Stimulated activated CD8-positive, alpha-beta memory T cell treated with anti-CD3 and anti-CD28 coated beads, Interleukin-7, amount 100 ng/mL, for 24 hours (primary cell): ENCODE measurements around the gene GTF3C5.
"Not testable (repeated sequence)": the region's sequence is repeated elsewhere in the genome, so short reads cannot be mapped to it uniquely, and the experiment has no call there.

Experiments
- DNase-seq: peaks from one replicate; pipeline ENCODE4 v3.0.0-alpha.2; 2020; ENCODE audit warnings: low read depth

GTF3C5 gene

DNA sequence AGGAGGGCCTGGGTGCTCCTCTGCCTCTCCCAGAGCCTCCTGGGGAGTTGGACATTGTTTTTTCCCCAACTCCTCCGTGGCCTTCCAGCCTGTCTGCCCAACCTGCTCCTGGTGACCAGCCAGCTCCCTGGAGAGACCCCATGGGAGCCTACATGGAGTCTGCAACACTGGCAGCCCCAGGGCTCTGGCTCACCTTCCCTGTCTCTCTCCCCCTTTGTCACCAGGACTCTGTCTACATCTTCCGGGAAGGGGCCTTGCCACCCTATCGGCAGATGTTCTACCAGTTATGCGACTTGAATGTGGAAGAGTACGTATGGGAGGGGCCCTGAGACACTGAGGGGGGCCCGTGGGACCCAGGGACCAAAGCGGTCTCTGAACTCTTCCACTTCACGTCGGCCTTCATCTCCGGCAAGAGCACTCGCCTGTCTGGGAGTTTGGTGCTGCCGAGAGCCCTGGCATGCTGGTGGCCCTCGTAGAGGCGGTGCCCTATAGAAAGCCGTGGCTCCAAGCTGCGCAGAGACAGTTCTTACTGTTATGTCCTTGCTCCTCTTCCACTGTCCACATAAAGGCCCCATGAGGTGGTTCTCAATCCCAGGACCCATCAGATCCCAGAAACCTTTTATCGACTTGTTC, 25.1 kb downstream of the GTF3C5 start:
- DNase-seq = no peak

- no peak for DNase-seq
Observed at GRCh38 chr9:133056533-133056932, 25.7 kb downstream of the GTF3C5 start.

DNA sequence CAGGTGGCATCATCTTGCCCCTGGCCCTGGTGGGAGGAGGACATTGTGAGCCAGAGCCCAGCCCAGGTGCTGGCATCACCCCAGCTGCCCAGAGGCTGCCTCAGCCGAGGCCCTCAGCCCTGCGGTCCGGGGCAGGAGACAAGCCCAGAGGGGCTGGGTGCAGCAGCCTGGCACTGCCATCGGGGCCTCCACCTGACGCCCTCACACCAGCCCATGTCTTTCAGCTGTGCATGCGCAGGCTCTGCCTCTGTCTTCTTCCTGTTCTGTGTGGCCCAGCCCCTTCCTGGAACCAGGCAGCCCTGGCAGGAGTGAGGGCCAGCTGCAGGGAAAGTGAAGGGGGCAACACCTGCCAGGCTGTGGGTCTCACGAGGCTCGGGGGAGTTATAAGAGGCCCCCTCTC, 26.2 kb downstream of the GTF3C5 start:
- no peak for DNase-seq

GRCh38 chr9:133057553-133057952, 26.8 kb downstream of the GTF3C5 start:
- DNase-seq = no peak

GRCh38 chr9:133058071-133058470, 27.3 kb downstream of the GTF3C5 start:
- no peak for DNase-seq

GRCh38 chr9:133058550-133059320, 27.9 kb downstream of the GTF3C5 start:
- no peak for DNase-seq

DNA sequence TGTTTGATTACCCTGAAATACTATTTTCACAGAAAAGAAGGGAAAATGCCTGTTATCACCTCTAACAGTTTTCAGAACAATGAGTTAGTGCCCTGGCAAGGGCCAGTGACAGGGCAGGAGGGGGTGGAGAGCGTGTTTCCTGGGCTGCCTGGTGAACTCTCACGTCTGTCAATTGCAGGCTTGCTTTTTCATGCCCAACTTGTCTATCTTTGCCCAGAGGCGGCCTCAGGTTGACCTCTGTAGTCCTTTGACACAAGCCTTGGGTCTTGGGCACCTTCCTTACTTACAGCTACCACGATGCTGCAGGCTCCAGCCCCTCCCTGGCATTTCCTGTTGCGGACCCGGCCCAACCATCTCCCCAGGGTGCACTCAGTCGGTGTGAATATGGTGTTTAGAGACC, 28.8 kb downstream of the GTF3C5 start:
- DNase-seq = no peak

DNA sequence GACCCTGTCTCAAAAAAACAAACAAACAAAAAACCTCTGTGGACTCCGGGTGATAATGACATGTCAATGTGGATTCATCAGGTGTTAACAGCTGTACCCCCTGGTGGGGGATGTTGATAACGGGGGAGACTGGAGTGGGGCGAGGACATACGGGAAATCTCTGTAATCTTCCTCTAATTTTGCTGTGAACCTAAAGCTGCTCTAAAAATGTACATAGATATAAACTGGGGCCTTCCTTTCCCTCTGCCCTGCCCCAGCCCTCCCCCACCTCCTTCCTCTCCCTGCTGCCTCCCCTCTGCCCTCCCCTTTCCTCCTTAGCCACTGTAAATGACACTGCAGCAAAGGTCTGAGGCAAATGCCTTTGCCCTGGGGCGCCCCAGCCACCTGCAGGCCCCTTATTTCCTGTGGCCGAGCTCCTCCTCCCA, 29.6 kb downstream of the GTF3C5 start:
- no peak for DNase-seq

DNA sequence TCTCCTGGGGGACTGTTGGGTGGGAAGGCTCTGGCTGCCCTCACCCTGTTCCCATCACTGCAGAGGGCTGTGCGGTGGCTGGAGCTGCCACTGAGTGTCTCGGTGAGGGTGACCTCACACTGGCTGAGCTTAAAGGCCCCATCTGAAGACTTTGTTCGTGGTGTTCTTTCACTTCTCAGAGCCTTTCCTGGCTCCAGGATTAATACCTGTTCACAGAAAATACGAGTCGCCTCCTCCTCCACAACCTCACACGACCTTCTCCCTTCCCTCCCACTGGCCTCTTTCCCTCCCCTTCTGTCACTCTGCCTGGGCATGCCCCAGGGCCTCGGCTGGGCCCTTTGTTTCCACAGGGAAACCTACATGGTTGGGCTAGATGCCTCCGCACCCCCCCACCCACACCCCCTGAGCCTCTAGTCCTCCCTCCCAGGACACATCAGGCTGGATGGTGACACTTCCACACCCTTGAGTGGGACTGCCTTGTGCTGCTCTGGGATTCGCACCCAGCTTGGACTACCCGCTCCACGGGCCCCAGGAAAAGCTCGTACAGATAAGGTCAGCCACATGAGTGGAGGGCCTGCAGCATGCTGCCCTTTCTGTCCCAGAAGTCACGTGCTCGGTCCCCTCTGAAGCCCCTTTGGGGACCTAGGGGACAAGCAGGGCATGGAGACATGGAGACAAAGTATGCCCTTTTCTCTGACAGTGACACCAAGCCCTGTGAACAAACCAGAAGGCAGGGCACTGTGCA, 30.4 kb downstream of the GTF3C5 start:
- not testable (repeated sequence) for DNase-seq

DNA sequence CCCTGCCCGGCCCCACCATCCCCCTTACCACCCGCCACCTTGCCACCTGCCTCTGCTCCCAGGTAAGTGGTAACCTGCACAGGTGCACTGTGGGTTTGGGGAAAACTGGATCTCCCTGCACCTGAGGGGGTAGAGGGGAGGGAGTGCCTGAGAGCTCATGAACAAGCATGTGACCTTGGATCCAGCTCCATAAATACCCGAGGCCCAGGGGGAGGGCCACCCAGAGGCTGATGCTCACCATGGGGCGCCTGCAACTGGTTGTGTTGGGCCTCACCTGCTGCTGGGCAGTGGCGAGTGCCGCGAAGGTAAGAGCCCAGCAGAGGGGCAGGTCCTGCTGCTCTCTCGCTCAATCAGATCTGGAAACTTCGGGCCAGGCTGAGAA, 31.0 kb downstream of the GTF3C5 start, which contains the start of gene CEL:
Gene CEL (plus strand): TSS at position 218 of the 382 bp plus-strand sequence. CDS start 22 bp downstream, at position 240.
- not testable (repeated sequence) for DNase-seq

- DNase-seq = not testable (repeated sequence)
Observed at GRCh38 chr9:133062569-133062968, 31.8 kb downstream of the GTF3C5 start.

- no peak for DNase-seq
Observed at GRCh38 chr9:133063159-133063499, 32.3 kb downstream of the GTF3C5 start.

GRCh38 chr9:133063500-133064231, 32.9 kb downstream of the GTF3C5 start:
- no peak for DNase-seq

GRCh38 chr9:133064241-133065069, 33.7 kb downstream of the GTF3C5 start:
- no peak for DNase-seq

- DNase-seq = no peak
Observed at GRCh38 chr9:133065070-133065388, 34.2 kb downstream of the GTF3C5 start.

DNA sequence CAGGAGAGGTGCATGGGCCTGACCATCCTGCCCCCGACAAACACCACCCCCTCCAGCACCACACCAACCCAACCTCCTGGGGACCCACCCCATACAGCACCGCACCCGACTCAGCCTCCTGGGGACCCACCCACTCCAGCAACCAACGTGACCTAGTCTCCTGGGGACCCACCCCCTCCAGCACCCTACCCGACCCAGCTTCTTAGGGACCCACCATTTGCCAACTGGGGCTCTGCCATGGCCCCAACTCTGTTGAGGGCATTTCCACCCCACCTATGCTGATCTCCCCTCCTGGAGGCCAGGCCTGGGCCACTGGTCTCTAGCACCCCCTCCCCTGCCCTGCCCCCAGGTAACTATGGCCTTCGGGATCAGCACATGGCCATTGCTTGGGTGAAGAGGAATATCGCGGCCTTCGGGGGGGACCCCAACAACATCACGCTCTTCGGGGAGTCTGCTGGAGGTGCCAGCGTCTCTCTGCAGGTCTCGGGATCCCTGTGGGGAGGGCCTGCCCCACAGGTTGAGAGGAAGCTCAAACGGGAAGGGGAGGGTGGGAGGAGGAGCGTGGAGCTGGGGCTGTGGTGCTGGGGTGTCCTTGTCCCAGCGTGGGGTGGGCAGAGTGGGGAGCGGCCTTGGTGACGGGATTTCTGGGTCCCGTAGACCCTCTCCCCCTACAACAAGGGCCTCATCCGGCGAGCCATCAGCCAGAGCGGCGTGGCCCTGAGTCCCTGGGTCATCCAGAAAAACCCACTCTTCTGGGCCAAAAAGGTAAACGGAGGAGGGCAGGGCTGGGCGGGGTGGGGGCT, 35.6 kb downstream of the GTF3C5 start:
- no peak for DNase-seq

- DNase-seq = no peak
Observed at GRCh38 chr9:133067006-133067405, 36.2 kb downstream of the GTF3C5 start.

- DNase-seq = no peak
Observed at GRCh38 chr9:133067813-133068212, 37.0 kb downstream of the GTF3C5 start.

GRCh38 chr9:133068431-133068830, 37.6 kb downstream of the GTF3C5 start:
- DNase-seq = not testable (repeated sequence)

DNA sequence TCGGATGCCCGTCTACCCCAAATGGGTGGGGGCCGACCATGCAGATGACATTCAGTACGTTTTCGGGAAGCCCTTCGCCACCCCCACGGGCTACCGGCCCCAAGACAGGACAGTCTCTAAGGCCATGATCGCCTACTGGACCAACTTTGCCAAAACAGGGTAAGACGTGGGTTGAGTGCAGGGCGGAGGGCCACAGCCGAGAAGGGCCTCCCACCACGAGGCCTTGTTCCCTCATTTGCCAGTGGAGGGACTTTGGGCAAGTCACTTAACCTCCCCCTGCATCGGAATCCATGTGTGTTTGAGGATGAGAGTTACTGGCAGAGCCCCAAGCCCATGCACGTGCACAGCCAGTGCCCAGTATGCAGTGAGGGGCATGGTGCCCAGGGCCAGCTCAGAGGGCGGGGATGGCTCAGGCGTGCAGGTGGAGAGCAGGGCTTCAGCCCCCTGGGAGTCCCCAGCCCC, 39.7 kb downstream of the GTF3C5 start:
- DNase-seq = not testable (repeated sequence)

DNA sequence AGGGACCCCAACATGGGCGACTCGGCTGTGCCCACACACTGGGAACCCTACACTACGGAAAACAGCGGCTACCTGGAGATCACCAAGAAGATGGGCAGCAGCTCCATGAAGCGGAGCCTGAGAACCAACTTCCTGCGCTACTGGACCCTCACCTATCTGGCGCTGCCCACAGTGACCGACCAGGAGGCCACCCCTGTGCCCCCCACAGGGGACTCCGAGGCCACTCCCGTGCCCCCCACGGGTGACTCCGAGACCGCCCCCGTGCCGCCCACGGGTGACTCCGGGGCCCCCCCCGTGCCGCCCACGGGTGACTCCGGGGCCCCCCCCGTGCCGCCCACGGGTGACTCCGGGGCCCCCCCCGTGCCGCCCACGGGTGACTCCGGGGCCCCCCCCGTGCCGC, 40.2 kb downstream of the GTF3C5 start:
- not testable (repeated sequence) for DNase-seq
